ENCODE data around the gene CGN. TPM values are rescaled to one million over a fixed set of nuclear protein-coding genes. Genes with fewer than 3 reads are reported as not detected.

CGN gene
- total RNA-seq, 4 donors from 2014 or later, result 0.34 to 0.78 TPM; not detected in 2

DNA sequence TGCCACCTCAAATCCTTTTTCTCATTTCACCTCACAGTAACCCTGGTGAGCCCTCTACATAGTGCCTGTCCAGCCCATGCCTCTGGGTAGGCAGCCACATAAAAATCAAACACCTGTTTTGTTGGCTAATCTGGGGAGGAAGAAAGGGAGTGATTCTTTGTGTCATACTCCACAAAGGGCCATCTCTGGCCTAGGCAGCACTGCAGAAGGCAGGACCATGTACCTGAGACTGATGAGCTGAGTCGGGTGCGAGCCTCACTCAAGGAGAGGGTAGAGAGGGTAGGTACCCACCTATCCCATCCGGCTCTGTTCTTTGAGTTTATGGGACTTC lies 36.7 kb downstream of the CGN start:
- no peak overlapping the region for H3K27ac ChIP-seq
- intact Hi-C loops (cut with DNase I; ENCODE audit: low total_unique reads) (no loop called here), in situ Hi-C loops (cut with MboI; ENCODE audit: low sequenced_read_pairs in 4 of 4) (loop anchor here in 1 of 4 donors (25.0 kb wide), 1 partner anchor 111 kb away; no protein-coding TSS in a partner anchor)
- DNase-seq (no peak), ATAC-seq (peak in 1 of 2 donors; percentile 32)
- TF ChIP-seq POLR2A (IDR thresholded peaks at IDR 0.05), result no peak
- TF ChIP-seq, protein P1, sequence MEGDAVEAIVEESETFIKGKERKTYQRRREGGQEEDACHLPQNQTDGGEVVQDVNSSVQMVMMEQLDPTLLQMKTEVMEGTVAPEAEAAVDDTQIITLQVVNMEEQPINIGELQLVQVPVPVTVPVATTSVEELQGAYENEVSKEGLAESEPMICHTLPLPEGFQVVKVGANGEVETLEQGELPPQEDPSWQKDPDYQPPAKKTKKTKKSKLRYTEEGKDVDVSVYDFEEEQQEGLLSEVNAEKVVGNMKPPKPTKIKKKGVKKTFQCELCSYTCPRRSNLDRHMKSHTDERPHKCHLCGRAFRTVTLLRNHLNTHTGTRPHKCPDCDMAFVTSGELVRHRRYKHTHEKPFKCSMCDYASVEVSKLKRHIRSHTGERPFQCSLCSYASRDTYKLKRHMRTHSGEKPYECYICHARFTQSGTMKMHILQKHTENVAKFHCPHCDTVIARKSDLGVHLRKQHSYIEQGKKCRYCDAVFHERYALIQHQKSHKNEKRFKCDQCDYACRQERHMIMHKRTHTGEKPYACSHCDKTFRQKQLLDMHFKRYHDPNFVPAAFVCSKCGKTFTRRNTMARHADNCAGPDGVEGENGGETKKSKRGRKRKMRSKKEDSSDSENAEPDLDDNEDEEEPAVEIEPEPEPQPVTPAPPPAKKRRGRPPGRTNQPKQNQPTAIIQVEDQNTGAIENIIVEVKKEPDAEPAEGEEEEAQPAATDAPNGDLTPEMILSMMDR (IDR thresholded peaks at IDR 0.05 in 4 of 5, conservative IDR thresholded peaks at IDR 0.05 in 1 of 5), result no peak
- H3K36me3 ChIP-seq, result no peaks in the 10 kb centered on the region
- H3K9me3 ChIP-seq, result no peaks in the 10 kb centered on the region
- no peaks in the 10 kb centered on the region for H3K27me3 ChIP-seq
- H3K4me3 ChIP-seq, result no peak overlapping the region
- H3K4me1 ChIP-seq, result peaks cover 0 to 7% of the 10 kb centered on the region in 2 donors

DNA sequence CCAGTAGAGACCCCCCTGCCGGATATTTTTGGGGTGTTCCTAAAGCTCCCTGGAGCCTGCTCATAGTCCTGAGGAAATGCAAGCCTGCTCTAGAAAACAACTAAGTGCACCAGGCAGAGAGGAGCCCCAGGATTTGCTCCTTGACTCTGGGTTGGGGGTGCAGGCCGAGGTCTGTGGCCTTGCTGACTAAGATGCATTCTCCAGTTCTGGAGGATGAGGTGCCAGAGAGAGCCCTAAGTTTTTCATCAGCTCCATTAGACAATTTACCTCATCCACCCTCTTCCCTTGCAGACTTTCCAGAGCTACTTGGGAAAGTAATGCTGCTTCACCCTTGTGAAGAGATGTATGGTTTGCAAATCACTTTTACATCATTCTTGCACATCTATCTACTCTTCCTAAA lies 38.0 kb downstream of the CGN start:
- TF ChIP-seq, protein P1 (IDR thresholded peaks at IDR 0.05 in 4 of 5, conservative IDR thresholded peaks at IDR 0.05 in 1 of 5), result no peak
- TF ChIP-seq POLR2A (IDR thresholded peaks at IDR 0.05), result no peak
- no peaks in the 10 kb centered on the region for H3K9me3 ChIP-seq
- intact Hi-C loops (cut with DNase I; ENCODE audit: low total_unique reads) (no loop called here), in situ Hi-C loops (cut with MboI; ENCODE audit: low sequenced_read_pairs in 4 of 4) (loop anchor here in 1 of 4 donors (25.0 kb wide), 1 partner anchor 112 kb away; no protein-coding TSS in a partner anchor)
- H3K4me1 ChIP-seq, result peaks cover 0 to 7% of the 10 kb centered on the region in 2 donors
- ATAC-seq, result no peak
- H3K27me3 ChIP-seq, result no peaks in the 10 kb centered on the region
- H3K36me3 ChIP-seq, result no peaks in the 10 kb centered on the region
- no peak for DNase-seq
- H3K4me3 ChIP-seq, result no peak overlapping the region
- H3K27ac ChIP-seq, result no peak overlapping the region

DNA sequence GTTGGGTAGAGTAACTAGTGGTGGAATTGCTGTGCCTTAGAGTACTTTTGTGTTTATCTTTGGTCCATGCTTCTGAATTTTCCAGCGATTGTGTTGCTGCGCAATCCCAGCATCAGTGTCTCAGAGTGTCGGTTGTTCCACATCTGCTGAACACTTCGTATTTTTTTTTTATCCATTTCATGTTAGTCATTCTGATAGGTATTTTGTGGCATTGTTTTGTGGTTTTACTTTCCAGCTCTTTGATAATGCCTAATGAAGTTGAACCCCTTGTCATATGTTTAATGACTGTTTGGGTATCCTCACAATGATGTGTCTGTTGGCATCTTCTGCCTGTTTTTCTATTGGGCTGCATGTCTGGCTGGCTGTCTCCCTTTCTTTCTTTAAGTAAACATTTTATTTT lies 42.5 kb downstream of the CGN start:
- no peak overlapping the region for H3K27ac ChIP-seq
- intact Hi-C loops (cut with DNase I; ENCODE audit: low total_unique reads) (no loop called here), in situ Hi-C loops (cut with MboI; ENCODE audit: low sequenced_read_pairs in 4 of 4) (no loop called here)
- DNase-seq, result no peak
- no peaks in the 10 kb centered on the region for H3K27me3 ChIP-seq
- TF ChIP-seq, protein P1 (IDR thresholded peaks at IDR 0.05 in 4 of 5, conservative IDR thresholded peaks at IDR 0.05 in 1 of 5), result no peak
- no peak for TF ChIP-seq POLR2A (IDR thresholded peaks at IDR 0.05)
- H3K36me3 ChIP-seq, result no peaks in the 10 kb centered on the region
- no peak for ATAC-seq
- H3K4me1 ChIP-seq, result no peaks in the 10 kb centered on the region
- no peaks in the 10 kb centered on the region for H3K9me3 ChIP-seq
- no peak overlapping the region for H3K4me3 ChIP-seq

DNA sequence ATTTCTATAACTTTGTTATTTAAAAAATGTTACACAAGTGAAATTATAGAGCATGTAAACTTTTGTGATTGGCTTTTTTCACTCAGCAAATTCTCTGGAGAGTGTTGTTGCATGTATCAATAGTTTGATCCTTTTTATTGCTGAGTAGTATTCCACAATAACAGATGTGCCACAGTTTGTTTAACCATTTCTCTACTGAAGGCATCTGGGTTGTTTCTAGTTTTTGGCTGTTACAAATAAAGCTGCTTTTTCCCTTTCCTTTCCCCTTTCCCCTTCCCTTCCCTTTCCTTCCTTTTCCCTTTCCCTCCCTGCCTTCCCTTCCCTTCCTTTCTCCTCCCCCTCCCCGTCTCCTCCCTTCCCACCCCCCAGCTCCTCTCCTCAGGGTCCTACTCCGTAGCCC lies 44.9 kb downstream of the CGN start:
- in situ Hi-C loops (cut with MboI; ENCODE audit: low sequenced_read_pairs in 4 of 4), result no loop called here
- H3K27me3 ChIP-seq, result no peaks in the 10 kb centered on the region
- no peak for ATAC-seq
- no peak overlapping the region for H3K27ac ChIP-seq
- no peak for TF ChIP-seq POLR2A (IDR thresholded peaks at IDR 0.05)
- TF ChIP-seq, protein P1 (IDR thresholded peaks at IDR 0.05 in 4 of 5, conservative IDR thresholded peaks at IDR 0.05 in 1 of 5), result no peak
- no peak overlapping the region for H3K4me3 ChIP-seq
- no peak for DNase-seq
- H3K9me3 ChIP-seq, result no peaks in the 10 kb centered on the region
- H3K36me3 ChIP-seq, result no peaks in the 10 kb centered on the region
- no peaks in the 10 kb centered on the region for H3K4me1 ChIP-seq
- intact Hi-C loops (cut with DNase I; ENCODE audit: low total_unique reads), result no loop called here

DNA sequence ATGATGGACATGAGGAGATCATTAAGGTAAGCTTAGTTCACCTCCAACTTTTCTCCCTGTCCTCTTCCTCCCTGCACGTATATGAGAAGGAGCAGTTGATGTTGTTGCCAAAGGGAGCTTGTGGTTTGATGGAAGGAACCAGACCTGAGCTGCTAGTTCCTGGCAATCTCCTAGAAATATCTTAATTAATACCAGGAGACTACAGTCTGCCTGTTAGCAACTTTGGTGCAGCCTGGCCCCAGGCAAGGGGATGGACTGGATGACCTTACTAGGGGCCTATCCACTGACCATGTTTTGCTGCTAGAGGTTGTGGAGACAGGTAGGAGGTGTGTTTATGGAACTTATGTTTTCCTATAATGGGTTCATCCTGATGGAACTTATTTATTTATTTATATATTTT lies 51.5 kb downstream of the CGN start:
- Histone ChIP-seq H3K36me3 (no peaks in the 10 kb centered on the region), H3K27ac (no peak overlapping the region), H3K4me3 (no peak overlapping the region), H3K4me1 (no peaks in the 10 kb centered on the region), H3K27me3 (no peaks in the 10 kb centered on the region), H3K9me3 (no peaks in the 10 kb centered on the region)
- DNase-seq, result no peak
- no peak for TF ChIP-seq POLR2A (IDR thresholded peaks at IDR 0.05)
- TF ChIP-seq, protein P1 (IDR thresholded peaks at IDR 0.05 in 4 of 5, conservative IDR thresholded peaks at IDR 0.05 in 1 of 5), result no peak
- in situ Hi-C loops (cut with MboI; ENCODE audit: low sequenced_read_pairs in 4 of 4), result no loop called here
- ATAC-seq, result no peak
- intact Hi-C loops (cut with DNase I; ENCODE audit: low total_unique reads), result no loop called here
